GM18511 (cell line): ENCODE results near the gene MESP1.

ENCODE experiments used
- ATAC-seq: cut with Tn5 transposase; IDR thresholded peaks from one replicate; pipeline ENCODE4 v1.9.1; 2021; ENCODE audit warnings: mild to moderate bottlenecking, moderate library complexity; ENCODE audit not compliant: unreplicated experiment

The MESP1 gene

DNA sequence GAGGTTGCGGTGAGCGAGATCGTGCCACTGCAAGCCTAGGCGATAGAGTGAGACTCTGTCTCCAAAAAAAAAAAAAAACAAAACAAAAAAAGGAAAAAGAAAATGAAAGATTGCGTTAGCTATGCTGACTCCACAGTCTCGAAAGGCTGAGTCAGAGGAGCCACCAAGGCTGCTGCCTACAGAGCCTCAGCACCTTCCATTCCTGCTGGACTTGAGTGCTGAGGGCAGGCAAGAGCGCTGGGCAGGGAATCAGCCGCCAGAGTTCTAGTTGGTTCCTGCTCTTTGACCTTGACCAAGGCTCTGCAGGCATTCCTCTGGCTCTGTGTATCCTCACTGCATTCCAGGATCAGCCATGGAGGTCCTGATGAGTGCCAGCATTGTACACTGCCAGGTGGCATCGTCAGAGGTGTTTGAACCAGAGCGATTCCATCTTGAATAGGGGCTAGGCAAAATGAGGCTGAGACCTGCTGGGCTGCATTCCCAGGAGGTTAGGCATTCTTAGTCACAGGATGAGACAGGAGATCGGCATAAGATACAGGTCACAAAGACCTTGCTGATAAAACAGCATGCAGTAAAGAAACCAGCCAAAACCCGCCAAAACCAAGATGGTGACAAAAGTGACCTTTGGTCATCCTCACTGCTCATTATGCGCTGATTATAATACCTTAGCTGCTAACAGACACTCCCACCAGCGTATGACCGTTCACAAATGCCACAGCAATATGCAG is 31.0 kb upstream of the MESP1 start:
- no peak for ATAC-seq

DNA sequence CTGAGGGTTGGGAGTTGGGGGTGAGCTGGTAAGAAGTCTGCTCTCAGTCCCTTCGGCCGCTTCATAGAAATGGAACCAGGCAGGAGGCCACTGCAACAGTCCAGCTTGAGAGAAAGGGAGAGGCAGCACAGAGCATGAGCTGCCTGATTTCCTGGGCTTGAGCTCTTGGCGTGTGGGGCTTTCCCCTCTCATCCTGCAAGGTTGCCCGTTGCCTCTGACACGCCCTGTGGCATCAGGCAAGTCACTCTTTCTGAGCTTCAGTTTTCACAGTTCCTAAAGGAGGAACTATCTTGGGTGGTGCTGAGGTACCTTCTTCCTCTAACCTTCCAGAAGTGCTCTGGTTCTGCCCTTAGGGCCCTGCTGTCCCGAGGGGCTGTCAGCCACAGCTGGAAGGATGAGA is 30.0 kb upstream of the MESP1 start:
- ATAC-seq, result peak; percentile 67

DNA sequence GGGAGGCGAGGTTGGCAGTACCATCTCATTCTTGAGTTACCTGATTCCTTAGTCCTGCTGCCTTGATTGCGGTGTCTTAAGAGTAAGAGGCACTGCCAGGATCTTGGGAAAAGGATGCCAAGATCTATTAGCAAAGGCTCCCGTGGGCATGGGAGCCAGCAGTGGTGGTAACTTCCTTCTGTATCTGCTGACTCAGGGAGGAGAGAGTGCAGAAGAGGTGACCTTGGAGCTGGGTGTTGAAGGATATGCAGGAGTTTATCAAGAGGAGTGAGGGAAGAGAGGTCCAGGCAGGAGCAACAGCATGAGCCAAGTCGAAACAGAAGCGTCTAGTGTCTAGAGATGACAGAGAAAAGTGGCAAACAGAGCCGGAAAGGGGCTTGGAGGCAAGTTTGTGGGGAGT is 29.6 kb upstream of the MESP1 start:
- ATAC-seq, result peak; percentile 8

DNA sequence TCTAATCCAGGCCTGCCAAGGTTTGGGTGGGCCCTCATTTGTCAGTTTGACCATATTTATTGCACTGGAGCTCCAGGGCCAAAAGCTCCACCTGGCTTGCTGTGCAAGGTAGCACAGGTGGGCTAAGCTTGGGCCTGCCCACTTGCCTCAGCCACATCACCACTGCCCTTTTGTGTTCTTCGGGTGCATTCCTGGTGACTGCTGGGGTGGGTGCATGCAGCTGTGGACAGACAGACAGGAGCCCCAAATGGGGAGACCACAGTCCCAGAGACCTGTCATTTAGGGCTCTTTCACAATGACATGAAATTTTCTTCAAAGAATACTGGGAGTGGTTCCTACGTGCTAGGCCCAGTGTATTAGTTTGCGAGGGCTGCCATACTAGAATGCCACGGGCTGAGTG is 27.8 kb upstream of the MESP1 start:
- no peak for ATAC-seq

DNA sequence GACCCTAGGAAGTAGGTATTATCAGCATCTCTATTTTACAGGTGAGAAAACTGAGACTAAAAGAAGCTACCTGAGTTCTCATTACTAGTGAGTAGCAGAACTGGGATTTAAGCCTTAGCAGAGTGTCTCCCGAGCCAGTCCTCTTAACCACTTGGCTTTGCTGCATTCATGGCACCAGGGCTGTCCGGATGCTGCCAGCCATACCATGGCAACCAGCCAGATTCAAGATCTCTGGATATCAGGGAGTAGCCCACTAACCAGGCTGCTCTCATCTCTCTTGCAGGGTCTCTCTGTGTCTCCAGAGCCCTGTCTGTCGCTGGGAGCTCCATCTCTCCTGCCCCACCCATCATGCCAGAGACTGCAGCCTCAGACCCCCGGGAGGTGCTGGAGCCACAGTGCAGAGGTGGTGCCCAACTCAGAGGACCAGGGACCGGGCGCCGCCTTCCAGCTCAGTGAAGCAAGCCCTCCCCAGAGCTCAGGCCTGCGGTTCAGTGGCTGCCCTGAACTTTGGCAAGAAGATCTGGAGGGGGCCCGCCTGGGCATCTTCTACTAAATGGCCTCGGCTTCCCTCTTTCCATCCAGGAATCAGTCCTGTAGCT is 26.8 kb upstream of the MESP1 start:
- no peak for ATAC-seq

- ATAC-seq, result no peak
Measured at GRCh38 chr15:89777073-89777751, 26.2 kb upstream of the MESP1 start.

DNA sequence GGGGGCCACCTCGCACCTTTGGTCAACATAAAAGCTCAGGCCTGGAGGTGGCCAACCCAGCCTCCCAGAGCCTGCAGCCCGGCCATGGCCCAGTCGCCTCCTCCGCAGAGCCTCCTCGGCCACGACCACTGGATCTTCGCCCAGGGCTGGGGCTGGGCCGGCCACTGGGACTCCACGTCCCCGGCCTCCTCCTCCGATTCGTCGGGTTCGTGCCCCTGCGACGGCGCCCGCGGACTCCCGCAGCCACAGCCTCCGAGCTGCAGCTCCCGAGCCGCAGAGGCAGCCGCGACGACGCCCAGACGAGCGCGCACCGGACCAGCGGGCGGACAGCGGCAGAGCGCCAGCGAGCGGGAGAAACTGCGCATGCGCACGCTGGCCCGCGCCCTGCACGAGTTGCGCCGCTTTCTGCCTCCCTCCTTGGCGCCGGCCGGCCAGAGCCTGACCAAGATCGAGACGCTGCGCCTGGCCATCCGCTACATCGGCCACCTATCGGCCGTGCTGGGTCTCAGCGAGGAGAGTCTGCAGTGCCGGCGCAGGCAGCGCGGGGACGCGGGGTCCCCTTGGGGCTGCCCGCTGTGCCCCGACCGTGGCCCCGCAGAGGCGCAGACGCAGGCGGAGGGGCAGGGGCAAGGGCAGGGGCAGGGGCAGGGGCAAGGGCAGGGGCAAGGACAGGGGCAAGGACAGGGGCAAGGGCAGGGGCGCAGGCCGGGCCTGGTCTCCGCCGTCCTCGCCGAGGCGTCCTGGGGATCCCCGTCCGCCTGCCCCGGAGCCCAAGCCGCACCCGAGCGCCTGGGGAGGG is 25.4 kb upstream of the MESP1 start, which contains the start of gene MESP2:
Gene MESP2, plus strand, starts transcription at position 59 of the 799 bp plus-strand sequence. Its CDS starts 26 bp downstream, at position 85.
- peak; percentile 64 for ATAC-seq

GRCh38 chr15:89775815-89776214 is 24.8 kb upstream of the MESP1 start:
- no peak for ATAC-seq

GRCh38 chr15:89774492-89774891 is 23.4 kb upstream of the MESP1 start:
- ATAC-seq, result no peak

- no peak for ATAC-seq
Measured at GRCh38 chr15:89772932-89773583, 22.0 kb upstream of the MESP1 start.

DNA sequence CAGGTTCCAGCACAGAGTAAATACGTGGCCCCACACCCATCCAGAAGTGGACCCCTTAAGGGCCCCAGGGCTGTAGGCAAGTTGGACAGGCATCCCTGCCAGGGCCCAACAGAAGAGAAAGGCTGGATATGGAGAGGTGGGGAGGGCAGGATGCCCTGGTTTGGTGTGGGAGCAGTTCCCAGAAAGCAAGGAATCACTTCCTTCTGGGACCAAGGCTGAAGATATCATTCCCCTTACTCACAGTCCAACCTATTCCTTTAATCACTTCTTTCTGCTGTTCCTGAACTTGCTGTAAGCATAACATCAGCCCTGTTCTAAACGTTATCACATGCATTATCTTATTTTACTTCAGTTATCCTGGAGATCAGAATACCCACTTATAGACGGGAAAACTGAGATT is 19.0 kb upstream of the MESP1 start:
- ATAC-seq, result no peak

- ATAC-seq, result no peak
Measured at GRCh38 chr15:89769366-89769765, 18.3 kb upstream of the MESP1 start.

- ATAC-seq, result no peak
Measured at GRCh38 chr15:89768071-89768500, 17.0 kb upstream of the MESP1 start.

DNA sequence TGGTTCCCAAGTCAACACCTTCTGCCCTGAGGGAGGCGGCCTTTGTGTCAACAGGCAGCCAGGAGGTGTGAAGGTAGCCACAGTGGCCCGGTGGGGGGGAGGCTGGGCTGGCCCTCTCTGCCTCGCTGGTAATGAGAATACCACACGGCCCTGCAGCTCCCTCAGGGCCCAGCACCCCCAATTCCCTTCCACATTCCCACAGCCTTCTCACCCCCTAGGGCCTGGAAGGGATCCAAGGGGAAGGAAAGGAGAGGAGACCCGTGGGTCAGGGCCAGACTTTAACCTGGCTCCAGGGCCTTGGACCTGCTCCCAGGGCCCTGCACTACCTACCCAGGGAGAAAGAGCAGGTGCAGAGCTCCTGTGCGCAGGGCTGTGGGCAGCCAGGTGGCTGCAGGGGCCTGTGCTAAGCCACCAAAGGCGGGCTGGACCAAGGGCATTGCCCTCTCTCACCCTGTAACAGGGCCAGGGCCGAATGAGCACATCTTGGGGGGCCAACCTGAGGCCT is 16.4 kb upstream of the MESP1 start:
- no peak for ATAC-seq

GRCh38 chr15:89766357-89767311 is 15.6 kb upstream of the MESP1 start:
- ATAC-seq, result no peak

DNA sequence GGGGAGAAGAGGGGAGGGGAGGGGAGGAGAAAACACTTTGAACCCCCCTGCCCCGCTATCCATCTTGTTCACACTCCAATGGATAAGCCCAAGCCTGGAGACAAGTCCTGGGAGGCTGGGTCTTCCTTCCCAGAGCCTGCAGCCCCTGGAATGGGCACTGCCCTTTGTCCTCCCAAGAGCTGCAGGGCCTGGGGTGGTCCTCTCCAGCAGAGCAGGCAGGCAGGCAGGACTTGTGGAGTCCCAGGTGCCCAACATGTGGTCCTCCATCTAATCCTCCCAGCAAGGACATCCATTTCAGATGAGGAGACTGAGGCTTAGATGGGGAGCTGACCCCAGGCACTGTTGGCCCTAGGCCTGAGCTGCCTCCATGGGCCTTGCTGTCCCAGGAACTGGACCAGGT is 14.6 kb upstream of the MESP1 start:
- ATAC-seq, result no peak

DNA sequence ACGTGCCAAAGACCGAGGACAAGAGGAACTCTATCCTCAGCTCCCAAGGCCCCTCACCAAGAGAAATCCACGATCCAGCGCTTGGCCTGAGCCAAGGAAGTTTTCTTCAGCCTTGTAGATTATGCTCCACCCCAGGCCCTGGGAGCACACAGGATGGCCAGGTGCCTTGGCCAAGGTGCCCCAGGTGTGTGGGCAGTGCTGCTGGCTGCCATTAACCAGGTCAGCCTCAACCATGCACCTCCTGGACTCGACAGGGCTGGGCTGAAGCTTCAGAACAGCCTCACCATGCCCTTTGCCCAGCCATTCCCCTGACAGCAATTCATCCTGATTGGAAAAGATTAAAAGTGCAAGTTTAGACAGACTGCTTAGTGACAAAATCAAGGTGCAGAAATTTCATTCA is 10.9 kb upstream of the MESP1 start:
- ATAC-seq, result no peak

- ATAC-seq, result peak; percentile 77
Measured at GRCh38 chr15:89761009-89761831, 10.2 kb upstream of the MESP1 start.
